PFSK-1 (cell line): ENCODE data around the gene USH2A.

Experiments used
- SIN3A ChIP-seq: IDR thresholded peaks from 2 replicates; pipeline ENCODE4 v1.6.1; 2012; ENCODE audit warnings: mild to moderate bottlenecking, low read length, moderate library complexity, borderline replicate concordance; ENCODE audit not compliant: insufficient read depth
- TF ChIP-seq, protein P1 (sequence below), 2 experiments: IDR thresholded peaks; 2 replicates each; pipeline versions ENCODE4 v1.6.1 to v1.8.0; 2011 to 2012; ENCODE audit warnings: low read depth in 2 of 2, low read length in 2 of 2, control low read depth in 1 of 2, inconsistent platforms in 1 of 2, mild to moderate bottlenecking in 1 of 2, moderate library complexity in 1 of 2; ENCODE audit not compliant: insufficient read depth in 1 of 2

DNA sequence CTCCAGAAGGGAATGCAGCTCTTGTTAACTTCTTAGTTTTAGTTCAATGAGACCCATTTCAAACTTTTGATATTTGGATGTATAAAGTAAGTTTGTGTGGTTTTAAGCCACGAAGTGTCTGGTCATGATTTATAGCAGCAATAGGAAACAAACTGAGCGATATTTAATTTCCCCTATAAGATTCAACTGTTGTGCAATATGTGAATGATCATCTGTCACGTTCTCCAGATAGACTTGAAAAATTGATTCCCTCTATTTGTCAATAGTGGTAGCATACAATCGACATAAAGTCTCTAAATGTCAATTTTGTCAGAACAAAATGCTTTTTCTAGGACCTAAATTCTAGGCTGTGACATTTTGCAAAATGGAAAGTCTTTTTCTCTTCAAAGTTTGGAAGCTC, 616.0 kb downstream of the USH2A start:
- TF ChIP-seq, protein P1, sequence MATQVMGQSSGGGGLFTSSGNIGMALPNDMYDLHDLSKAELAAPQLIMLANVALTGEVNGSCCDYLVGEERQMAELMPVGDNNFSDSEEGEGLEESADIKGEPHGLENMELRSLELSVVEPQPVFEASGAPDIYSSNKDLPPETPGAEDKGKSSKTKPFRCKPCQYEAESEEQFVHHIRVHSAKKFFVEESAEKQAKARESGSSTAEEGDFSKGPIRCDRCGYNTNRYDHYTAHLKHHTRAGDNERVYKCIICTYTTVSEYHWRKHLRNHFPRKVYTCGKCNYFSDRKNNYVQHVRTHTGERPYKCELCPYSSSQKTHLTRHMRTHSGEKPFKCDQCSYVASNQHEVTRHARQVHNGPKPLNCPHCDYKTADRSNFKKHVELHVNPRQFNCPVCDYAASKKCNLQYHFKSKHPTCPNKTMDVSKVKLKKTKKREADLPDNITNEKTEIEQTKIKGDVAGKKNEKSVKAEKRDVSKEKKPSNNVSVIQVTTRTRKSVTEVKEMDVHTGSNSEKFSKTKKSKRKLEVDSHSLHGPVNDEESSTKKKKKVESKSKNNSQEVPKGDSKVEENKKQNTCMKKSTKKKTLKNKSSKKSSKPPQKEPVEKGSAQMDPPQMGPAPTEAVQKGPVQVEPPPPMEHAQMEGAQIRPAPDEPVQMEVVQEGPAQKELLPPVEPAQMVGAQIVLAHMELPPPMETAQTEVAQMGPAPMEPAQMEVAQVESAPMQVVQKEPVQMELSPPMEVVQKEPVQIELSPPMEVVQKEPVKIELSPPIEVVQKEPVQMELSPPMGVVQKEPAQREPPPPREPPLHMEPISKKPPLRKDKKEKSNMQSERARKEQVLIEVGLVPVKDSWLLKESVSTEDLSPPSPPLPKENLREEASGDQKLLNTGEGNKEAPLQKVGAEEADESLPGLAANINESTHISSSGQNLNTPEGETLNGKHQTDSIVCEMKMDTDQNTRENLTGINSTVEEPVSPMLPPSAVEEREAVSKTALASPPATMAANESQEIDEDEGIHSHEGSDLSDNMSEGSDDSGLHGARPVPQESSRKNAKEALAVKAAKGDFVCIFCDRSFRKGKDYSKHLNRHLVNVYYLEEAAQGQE (IDR thresholded peaks at IDR 0.05; ENCODE audit: insufficient read depth in 1 of 2, low read depth in 2 of 2, low read length in 2 of 2), result no peak
- no peak for TF ChIP-seq SIN3A
